Measurements from ENCODE around the gene TAGLN2. TPM values are rescaled to one million over a fixed set of nuclear protein-coding genes. Genes with fewer than 3 reads are reported as not detected.

The TAGLN2 gene
- total and polyA plus RNA-seq, 2 experiments from 2014 or later = 122 to 292 TPM

GRCh38 chr1:159941141-159941540 is 15.8 kb upstream of the TAGLN2 start:
- peaks cover 63% of the 10 kb centered on the region for H3K4me1 ChIP-seq (ENCODE audit: insufficient read depth)
- H3K9me2 ChIP-seq (replicated peaks; ENCODE audit: insufficient read depth) = no peaks in the 10 kb centered on the region
- H4K20me1 ChIP-seq (ENCODE audit: insufficient read depth, poor library complexity, severe bottlenecking) = no peaks in the 10 kb centered on the region
- no peak overlapping the region for H2AFZ ChIP-seq
- H3K4me2 ChIP-seq = peak overlapping the region; percentile 49
- H3K27me3 ChIP-seq = no peaks in the 10 kb centered on the region
- no peaks in the 10 kb centered on the region for H3K9me3 ChIP-seq (ENCODE audit: low read depth)
- peak overlapping the region; percentile 92 for H3K27ac ChIP-seq
- H3K36me3 ChIP-seq (replicated peaks; ENCODE audit: insufficient read depth, low read depth) = no peaks in the 10 kb centered on the region
- no peak for DNase-seq (ENCODE audit: low spot score)
- WGBS (ENCODE audit: low lambda C conversion rate, missing lambda C conversion rate) = 53% methylated on average over 5 of the region's 5 CpGs
- H3K4me3 ChIP-seq = no peak overlapping the region
- no peak for TF ChIP-seq CTCF (IDR thresholded peaks at IDR 0.05; ENCODE audit: poor library complexity)
- TF ChIP-seq EZH2 (IDR thresholded peaks at IDR 0.05; ENCODE audit: borderline replicate concordance) = no peak
- TF ChIP-seq EZH2phosphoT487 (IDR thresholded peaks at IDR 0.05; ENCODE audit: low read depth, severe bottlenecking, unreplicated experiment) = no peak
- peaks cover 26% of the 10 kb centered on the region for H3K79me2 ChIP-seq

- H3K9me2 ChIP-seq (replicated peaks; ENCODE audit: insufficient read depth) = no peaks in the 10 kb centered on the region
- peaks cover 25% of the 10 kb centered on the region for H3K79me2 ChIP-seq
- peak overlapping the region; percentile 92 for H3K27ac ChIP-seq
- no peak for DNase-seq (ENCODE audit: low spot score)
- peaks cover 60% of the 10 kb centered on the region for H3K4me1 ChIP-seq (ENCODE audit: insufficient read depth)
- peak overlapping the region; percentile 9 for H3K4me2 ChIP-seq
- WGBS (ENCODE audit: low lambda C conversion rate, missing lambda C conversion rate) = 82% methylated on average over 11 of the region's 11 CpGs
- no peaks in the 10 kb centered on the region for H3K9me3 ChIP-seq (ENCODE audit: low read depth)
- H3K4me3 ChIP-seq = no peak overlapping the region
- H2AFZ ChIP-seq = no peak overlapping the region
- no peak for TF ChIP-seq EZH2 (IDR thresholded peaks at IDR 0.05; ENCODE audit: borderline replicate concordance)
- TF ChIP-seq EZH2phosphoT487 (IDR thresholded peaks at IDR 0.05; ENCODE audit: low read depth, severe bottlenecking, unreplicated experiment) = no peak
- no peak for TF ChIP-seq CTCF (IDR thresholded peaks at IDR 0.05; ENCODE audit: poor library complexity)
- no peaks in the 10 kb centered on the region for H4K20me1 ChIP-seq (ENCODE audit: insufficient read depth, poor library complexity, severe bottlenecking)
- no peaks in the 10 kb centered on the region for H3K36me3 ChIP-seq (replicated peaks; ENCODE audit: insufficient read depth, low read depth)
- no peaks in the 10 kb centered on the region for H3K27me3 ChIP-seq
These were observed 14.8 kb upstream of the TAGLN2 start for GRCh38 chr1:159940006-159940620.

- Histone ChIP-seq H3K27me3 (no peaks in the 10 kb centered on the region), H3K36me3 (replicated peaks; ENCODE audit: insufficient read depth, low read depth) (no peaks in the 10 kb centered on the region), H3K9me3 (ENCODE audit: low read depth) (no peaks in the 10 kb centered on the region), H3K4me2 (peak overlapping the region; percentile 9), H3K79me2 (peaks cover 20% of the 10 kb centered on the region), H3K4me3 (no peak overlapping the region), H3K4me1 (ENCODE audit: insufficient read depth) (peaks cover 60% of the 10 kb centered on the region), H3K27ac (peak overlapping the region; percentile 92), H2AFZ (no peak overlapping the region), H4K20me1 (ENCODE audit: insufficient read depth, poor library complexity, severe bottlenecking) (no peaks in the 10 kb centered on the region), H3K9me2 (replicated peaks; ENCODE audit: insufficient read depth) (no peaks in the 10 kb centered on the region)
- DNase-seq (ENCODE audit: low spot score) = no peak
- TF ChIP-seq CTCF (IDR thresholded peaks at IDR 0.05; ENCODE audit: poor library complexity) (no peak), EZH2phosphoT487 (IDR thresholded peaks at IDR 0.05; ENCODE audit: low read depth, severe bottlenecking, unreplicated experiment) (no peak), EZH2 (IDR thresholded peaks at IDR 0.05; ENCODE audit: borderline replicate concordance) (no peak)
- WGBS (ENCODE audit: low lambda C conversion rate, missing lambda C conversion rate) = 47% methylated on average over 3 of the region's 3 CpGs
These were observed 14.3 kb upstream of the TAGLN2 start for GRCh38 chr1:159939678-159940002.

Data from hepatocyte (in vitro differentiated cells).